Measurements from ENCODE around the gene ASPG.

DNA sequence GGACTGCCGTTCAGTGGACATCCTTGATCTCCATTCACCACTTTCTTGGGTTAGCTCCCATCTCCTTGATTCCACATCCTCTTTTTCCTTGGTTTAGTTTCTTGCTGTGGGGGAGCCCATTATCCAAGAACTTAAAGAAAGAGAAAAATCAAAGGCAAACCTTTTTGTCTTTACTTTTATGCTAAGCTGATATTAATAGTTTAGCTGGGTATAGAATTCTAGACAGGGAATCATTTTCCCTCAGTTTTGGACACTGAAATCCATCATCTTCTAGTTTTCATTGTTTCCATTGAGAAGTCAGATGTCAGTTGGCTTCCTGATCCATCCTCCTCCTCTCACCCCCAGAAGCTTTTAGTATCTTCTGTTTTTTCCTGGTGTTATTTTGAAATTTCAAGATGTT, 44.1 kb downstream of the ASPG start:
- TF ChIP-seq, protein P1, sequence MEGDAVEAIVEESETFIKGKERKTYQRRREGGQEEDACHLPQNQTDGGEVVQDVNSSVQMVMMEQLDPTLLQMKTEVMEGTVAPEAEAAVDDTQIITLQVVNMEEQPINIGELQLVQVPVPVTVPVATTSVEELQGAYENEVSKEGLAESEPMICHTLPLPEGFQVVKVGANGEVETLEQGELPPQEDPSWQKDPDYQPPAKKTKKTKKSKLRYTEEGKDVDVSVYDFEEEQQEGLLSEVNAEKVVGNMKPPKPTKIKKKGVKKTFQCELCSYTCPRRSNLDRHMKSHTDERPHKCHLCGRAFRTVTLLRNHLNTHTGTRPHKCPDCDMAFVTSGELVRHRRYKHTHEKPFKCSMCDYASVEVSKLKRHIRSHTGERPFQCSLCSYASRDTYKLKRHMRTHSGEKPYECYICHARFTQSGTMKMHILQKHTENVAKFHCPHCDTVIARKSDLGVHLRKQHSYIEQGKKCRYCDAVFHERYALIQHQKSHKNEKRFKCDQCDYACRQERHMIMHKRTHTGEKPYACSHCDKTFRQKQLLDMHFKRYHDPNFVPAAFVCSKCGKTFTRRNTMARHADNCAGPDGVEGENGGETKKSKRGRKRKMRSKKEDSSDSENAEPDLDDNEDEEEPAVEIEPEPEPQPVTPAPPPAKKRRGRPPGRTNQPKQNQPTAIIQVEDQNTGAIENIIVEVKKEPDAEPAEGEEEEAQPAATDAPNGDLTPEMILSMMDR (conservative IDR thresholded peaks at IDR 0.05): no peak
- TF ChIP-seq EZH2 (IDR thresholded peaks at IDR 0.05; ENCODE audit: low read depth): no peak

Data from PC-9 (cell line).